Endothelial cell of umbilical vein (primary cell): Measurements from ENCODE around the gene FARP2. TPM values are rescaled to one million over a fixed set of nuclear protein-coding genes. Genes with fewer than 3 reads are reported as not detected.
"Not testable (repeated sequence)": the region's sequence is repeated elsewhere in the genome, so short reads cannot be mapped to it uniquely, and the experiment has no call there.

Experiments
- BruUV-seq: library from RNA; stranded (reverse); fragments of 400-500 nt; replicated peaks from 2 replicates; lab custom pipeline; 2021; lab: Mats Ljungman, UMichigan
- CTCF ChIA-PET: fragments of 300-600, 350-600 bp; sonication (Branson Sonifier 250); formaldehyde crosslinking; loops from one replicate; lab custom pipeline; 2021; ENCODE audit warnings: antibody characterized with exemption, inconsistent platforms; lab: Charles Lee
- POLR2A ChIA-PET: fragments of 300-600, 350-600 bp; sonication (Branson Sonifier 250); formaldehyde crosslinking; loops from one replicate; lab custom pipeline; 2021; ENCODE audit warnings: antibody characterized with exemption, inconsistent platforms; lab: Charles Lee
- DNase-seq: peaks from one replicate; pipeline ENCODE4 v3.0.0-alpha.2; 2011; ENCODE audit warnings: low read depth, low spot score
- FAIRE-seq: peaks from 2 replicates; lab custom pipeline; 2011; peaks lifted over from hg19 to GRCh38; lab: Jason Lieb, UNC
- H2AFZ ChIP-seq: 2 replicates; pipeline ENCODE4 v1.6.0; 2012; ENCODE audit warnings: low read depth, low read length, control low read depth, inconsistent platforms
- H3K27ac ChIP-seq: 2 replicates; pipeline ENCODE4 v1.5.1; 2011; ENCODE audit warnings: low read depth, mild to moderate bottlenecking, control low read depth, low read length, moderate library complexity; ENCODE audit not compliant: insufficient read depth
- H3K27me3 ChIP-seq, 2 experiments: 2 replicates each; pipeline versions ENCODE4 v1.6.0 to v1.6.1; 2011; ENCODE audit warnings: low read length in 2 of 2, mixed read lengths in 1 of 2; ENCODE audit not compliant: control insufficient read depth in 2 of 2, insufficient read depth in 2 of 2
- H3K36me3 ChIP-seq, 2 experiments: 2 replicates in 1 of 2; 3 replicates in 1 of 2; pipeline ENCODE4 v1.5.1; 2011; ENCODE audit warnings: low read length in 2 of 2, mild to moderate bottlenecking in 1 of 2, moderate library complexity in 1 of 2; ENCODE audit not compliant: control insufficient read depth in 2 of 2, insufficient read depth in 2 of 2; ENCODE audit errors: extremely low read depth in 1 of 2
- H3K4me1 ChIP-seq: 3 replicates; pipeline ENCODE4 v1.5.1; 2011; ENCODE audit warnings: mild to moderate bottlenecking, low read length; ENCODE audit not compliant: control insufficient read depth, insufficient read depth; ENCODE audit errors: extremely low read depth
- H3K4me2 ChIP-seq: 2 replicates; pipeline ENCODE4 v1.6.1; 2011; ENCODE audit warnings: low read length, control low read depth, mixed read lengths; ENCODE audit not compliant: insufficient read depth
- H3K4me3 ChIP-seq, 3 experiments: fragments of 200-600 bp in 1 of 3; sonication (generic), shearing (Covaris generic) in 1 of 3; replicated peaks in 1 of 3; 2 replicates each; pipeline ENCODE4 v1.5.1; 2011 to 2016; ENCODE audit warnings: control low read depth in 3 of 3, low read length in 3 of 3, mild to moderate bottlenecking in 2 of 3, inconsistent platforms in 1 of 3, low read depth in 1 of 3, moderate library complexity in 1 of 3; ENCODE audit not compliant: insufficient read depth in 1 of 3
- H3K79me2 ChIP-seq: 2 replicates; pipeline ENCODE4 v1.6.0; 2012; ENCODE audit warnings: low read length, inconsistent platforms; ENCODE audit not compliant: control insufficient read depth, insufficient read depth
- H3K9ac ChIP-seq: replicated peaks from 2 replicates; pipeline ENCODE3; 2011; ENCODE audit warnings: low read length, control low read depth; ENCODE audit not compliant: insufficient read depth; ENCODE audit errors: extremely low read depth
- H3K9me1 ChIP-seq: replicated peaks from 3 replicates; pipeline ENCODE4 v1.6.0; 2011; ENCODE audit warnings: mild to moderate bottlenecking, low read length; ENCODE audit not compliant: control insufficient read depth, insufficient read depth; ENCODE audit errors: extremely low read depth
- H3K9me3 ChIP-seq: replicated peaks from 2 replicates; pipeline ENCODE4 v1.5.1; 2012; ENCODE audit warnings: low read length, inconsistent platforms; ENCODE audit not compliant: control insufficient read depth, insufficient read depth
- H4K20me1 ChIP-seq: replicated peaks from 2 replicates; pipeline ENCODE3; 2011; ENCODE audit warnings: mild to moderate bottlenecking, low read length; ENCODE audit not compliant: control insufficient read depth, insufficient read depth; ENCODE audit errors: extremely low read depth
- EZH2 ChIP-seq: IDR thresholded peaks from 2 replicates; pipeline ENCODE4 v1.6.1; 2012; ENCODE audit warnings: borderline replicate concordance, low read depth, mild to moderate bottlenecking, moderate library complexity, low read length, inconsistent platforms; ENCODE audit not compliant: severe bottlenecking
- FOS ChIP-seq: IDR thresholded peaks from 2 replicates; pipeline ENCODE4 v1.6.1; 2011; ENCODE audit warnings: mild to moderate bottlenecking, low read length, moderate library complexity, borderline replicate concordance; ENCODE audit not compliant: insufficient read depth
- GATA2 ChIP-seq: IDR thresholded peaks from 2 replicates; pipeline ENCODE4 v1.7.0; 2011; ENCODE audit warnings: low read depth, mild to moderate bottlenecking, moderate library complexity, mixed read lengths, low read length; ENCODE audit not compliant: insufficient read length, insufficient read depth
- JUN ChIP-seq: IDR thresholded peaks from 2 replicates; pipeline ENCODE4 v1.6.1; 2011; ENCODE audit warnings: borderline replicate concordance, low read depth; ENCODE audit not compliant: insufficient read length, insufficient read depth
- MYC ChIP-seq: IDR thresholded peaks from one replicate; pipeline ENCODE4 v1.6.1; 2011; ENCODE audit warnings: mild to moderate bottlenecking, low read depth, low read length
- POLR2A ChIP-seq: IDR thresholded peaks from 2 replicates; pipeline ENCODE4 v1.6.1; 2012; ENCODE audit warnings: low read depth, mild to moderate bottlenecking, control low read depth, low read length
- POLR2AphosphoS5 ChIP-seq: IDR thresholded peaks from 2 replicates; pipeline ENCODE4 v1.6.1; 2012; ENCODE audit warnings: low read depth, mild to moderate bottlenecking, control low read depth, low read length, moderate library complexity; ENCODE audit not compliant: insufficient read depth
- dilution Hi-C: fragments of 300-500 bp; cut with MboI; formaldehyde crosslinking; loops from one replicate; pipeline ENCODE4 v1.15.0; 2019; ENCODE audit warnings: low sequenced_read_pairs; ENCODE audit not compliant: extremely low pct_ligation_motif_present
- intact Hi-C: fragments of 100-400 bp; cut with micrococcal nuclease; formaldehyde crosslinking; loops from one replicate; pipeline ENCODE4 v1.10.0; 2022
- polyA plus RNA-seq, 4 experiments: library from polyadenylated mRNA; depleted of rRNA in 3 of 4; stranded (reverse) in 3 of 4; unstranded in 1 of 4; fragments of >200 nt; gene quantifications; 2 replicates each; pipeline versions ENCODE4 v1.2.1 to v1.2.3, GENCODE V29; 2011 to 2012; ENCODE audit warnings: missing spikeins in 1 of 4
- total RNA-seq: library from RNA; stranded (reverse); gene quantifications from 2 replicates; pipeline ENCODE4 v1.2.3, GENCODE V29; 2021
- TF ChIP-seq, protein P1 (sequence below): IDR thresholded peaks from 2 replicates; pipeline ENCODE4 v1.6.1; 2011; ENCODE audit not compliant: insufficient read depth, insufficient read length
- TF ChIP-seq, protein P2 (sequence below), 2 donors: IDR thresholded peaks; 1 replicate in 1 of 2; 2 replicates in 1 of 2; pipeline ENCODE4 v1.5.1; 2011; ENCODE audit warnings: low read length in 2 of 2, mild to moderate bottlenecking in 2 of 2, moderate library complexity in 2 of 2, control low read depth in 1 of 2, inconsistent platforms in 1 of 2, low read depth in 1 of 2; ENCODE audit not compliant: insufficient read depth in 1 of 2; ENCODE audit errors: extremely low read depth in 1 of 2

Gene FARP2
- total and polyA plus RNA-seq, 2 donors (not counting 3 experiments of a cell fraction or from before 2014, with no cell fraction given), result 15.3 to 45.3 TPM

DNA sequence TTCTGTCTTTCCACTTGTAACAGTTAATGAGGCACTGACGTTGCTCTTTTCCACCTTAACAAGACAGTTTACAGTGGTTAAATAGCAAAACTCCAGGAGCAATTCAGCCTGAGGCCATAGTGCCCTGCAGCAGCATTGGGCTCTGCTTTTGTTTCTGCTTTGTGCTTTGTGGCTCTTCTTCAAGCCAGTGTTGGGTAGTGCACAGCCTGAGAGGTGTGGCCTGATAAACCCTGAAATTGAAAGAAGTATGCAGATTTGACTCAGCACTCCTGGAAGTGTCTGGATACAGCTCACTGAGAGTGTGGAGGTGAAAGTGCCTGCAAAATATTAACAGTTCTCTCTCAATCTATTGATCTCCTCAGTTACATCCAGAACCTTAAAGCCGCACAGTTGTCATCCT, 89.3 kb downstream of the FARP2 start:
- intact Hi-C loops, result no loop called here
- H4K20me1 ChIP-seq, result no peaks in the 10 kb centered on the region
- no peak for TF ChIP-seq EZH2
- TF ChIP-seq, protein P1, sequence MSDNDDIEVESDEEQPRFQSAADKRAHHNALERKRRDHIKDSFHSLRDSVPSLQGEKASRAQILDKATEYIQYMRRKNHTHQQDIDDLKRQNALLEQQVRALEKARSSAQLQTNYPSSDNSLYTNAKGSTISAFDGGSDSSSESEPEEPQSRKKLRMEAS, result no peak
- no peak for TF ChIP-seq POLR2A
- no peak for TF ChIP-seq JUN
- TF ChIP-seq GATA2, result no peak
- no peak for TF ChIP-seq FOS
- no peak for TF ChIP-seq POLR2AphosphoS5
- TF ChIP-seq MYC, result no peak
- TF ChIP-seq, protein P2, sequence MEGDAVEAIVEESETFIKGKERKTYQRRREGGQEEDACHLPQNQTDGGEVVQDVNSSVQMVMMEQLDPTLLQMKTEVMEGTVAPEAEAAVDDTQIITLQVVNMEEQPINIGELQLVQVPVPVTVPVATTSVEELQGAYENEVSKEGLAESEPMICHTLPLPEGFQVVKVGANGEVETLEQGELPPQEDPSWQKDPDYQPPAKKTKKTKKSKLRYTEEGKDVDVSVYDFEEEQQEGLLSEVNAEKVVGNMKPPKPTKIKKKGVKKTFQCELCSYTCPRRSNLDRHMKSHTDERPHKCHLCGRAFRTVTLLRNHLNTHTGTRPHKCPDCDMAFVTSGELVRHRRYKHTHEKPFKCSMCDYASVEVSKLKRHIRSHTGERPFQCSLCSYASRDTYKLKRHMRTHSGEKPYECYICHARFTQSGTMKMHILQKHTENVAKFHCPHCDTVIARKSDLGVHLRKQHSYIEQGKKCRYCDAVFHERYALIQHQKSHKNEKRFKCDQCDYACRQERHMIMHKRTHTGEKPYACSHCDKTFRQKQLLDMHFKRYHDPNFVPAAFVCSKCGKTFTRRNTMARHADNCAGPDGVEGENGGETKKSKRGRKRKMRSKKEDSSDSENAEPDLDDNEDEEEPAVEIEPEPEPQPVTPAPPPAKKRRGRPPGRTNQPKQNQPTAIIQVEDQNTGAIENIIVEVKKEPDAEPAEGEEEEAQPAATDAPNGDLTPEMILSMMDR (IDR thresholded peaks at IDR 0.05; ENCODE audit: extremely low read depth in 1 of 2, insufficient read depth in 1 of 2, low read depth in 1 of 2, low read length in 2 of 2), result no peak
- H3K9me1 ChIP-seq, result no peaks in the 10 kb centered on the region
- no peaks in the 10 kb centered on the region for H3K79me2 ChIP-seq
- POLR2A ChIA-PET, result no interaction called here
- no peak overlapping the region for H3K9ac ChIP-seq
- no TSS peak for BruUV-seq
- no peak overlapping the region for H3K4me3 ChIP-seq
- H3K9me3 ChIP-seq, result no peaks in the 10 kb centered on the region
- no peaks in the 10 kb centered on the region for H3K4me1 ChIP-seq
- H3K36me3 ChIP-seq, result peaks cover 0 to 21% of the 10 kb centered on the region in 2 experiments
- H3K27me3 ChIP-seq, result no peaks in the 10 kb centered on the region
- dilution Hi-C loops, result no loop called here
- H2AFZ ChIP-seq, result no peak overlapping the region
- no peak for DNase-seq
- H3K27ac ChIP-seq, result no peak overlapping the region
- H3K4me2 ChIP-seq, result no peak overlapping the region
- CTCF ChIA-PET, result no interaction called here
- FAIRE-seq, result no peak

DNA sequence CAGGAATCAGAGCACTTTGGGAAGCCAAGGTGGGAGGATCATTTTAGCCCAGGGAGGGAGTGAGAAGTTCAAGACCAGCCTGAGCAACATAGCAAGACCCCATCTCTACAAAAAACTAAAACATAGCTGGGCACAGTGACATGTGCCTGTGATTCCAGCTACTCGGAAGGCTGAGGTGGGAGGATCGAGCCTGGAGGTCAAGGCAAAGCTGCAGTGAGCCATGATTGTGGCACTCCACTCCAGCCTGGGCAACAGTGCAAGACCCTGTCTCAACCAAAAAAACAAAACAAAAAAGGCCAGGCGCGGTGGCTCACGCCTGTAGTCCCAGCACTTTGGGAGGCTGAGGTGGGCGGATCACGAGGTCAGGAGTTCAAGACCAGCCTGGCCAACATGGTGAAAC, 94.0 kb downstream of the FARP2 start:
- H3K9me1 ChIP-seq, H3K9me3 ChIP-seq, H3K79me2 ChIP-seq, H3K4me1 ChIP-seq, H3K4me2 ChIP-seq, H3K9ac ChIP-seq, dilution Hi-C loops, H3K36me3 ChIP-seq, H4K20me1 ChIP-seq, H3K4me3 ChIP-seq, H3K27me3 ChIP-seq, POLR2A ChIA-PET, DNase-seq, intact Hi-C loops, H3K27ac ChIP-seq, FAIRE-seq, H2AFZ ChIP-seq, BruUV-seq: not testable (repeated sequence)
- CTCF ChIA-PET, result interaction anchor here (0.7 kb wide), 1 partner anchor 240 kb away, joined by 3 read pairs; no protein-coding TSS in a partner anchor
